GM19455 (cell line): Measurements from ENCODE around the gene FBXO5.
A peak's percentile ranks its signal among the peaks of the same experiment; 100 is the strongest.
"Not testable (repeated sequence)": the region's sequence is repeated elsewhere in the genome, so short reads cannot be mapped to it uniquely, and the experiment has no call there.

Experiments
- ATAC-seq: cut with Tn5 transposase; IDR thresholded peaks from one replicate; pipeline ENCODE4 v1.9.1; 2021; ENCODE audit not compliant: unreplicated experiment

The FBXO5 gene

GRCh38 chr6:152982904-152983636 lies at the start of gene FBXO5:
Gene FBXO5, minus strand, starts transcription at chr6:152983041. Its CDS starts 82 bp downstream, at chr6:152982959.
- ATAC-seq: peak; percentile 81

- ATAC-seq: no peak
These were observed 49.5 kb upstream of the FBXO5 start for GRCh38 chr6:153032255-153032882.

- no peak for ATAC-seq
These were observed 48.6 kb upstream of the FBXO5 start for GRCh38 chr6:153031335-153031955.

- no peak for ATAC-seq
These were observed 46.1 kb upstream of the FBXO5 start for GRCh38 chr6:153028963-153029362.

- ATAC-seq: no peak
These were observed 45.4 kb upstream of the FBXO5 start for GRCh38 chr6:153028286-153028685.

GRCh38 chr6:153027480-153027879 lies 44.6 kb upstream of the FBXO5 start:
- ATAC-seq: no peak

GRCh38 chr6:153024709-153025017 lies 41.8 kb upstream of the FBXO5 start:
- ATAC-seq: peak; percentile 8

GRCh38 chr6:153023977-153024708 lies 41.3 kb upstream of the FBXO5 start:
- peak; percentile 100 for ATAC-seq

GRCh38 chr6:153018355-153018754 lies 35.5 kb upstream of the FBXO5 start:
- no peak for ATAC-seq

GRCh38 chr6:153016846-153017245 lies 34.0 kb upstream of the FBXO5 start:
- no peak for ATAC-seq

- ATAC-seq: no peak
These were observed 32.3 kb upstream of the FBXO5 start for GRCh38 chr6:153015094-153015640.

- ATAC-seq: no peak
These were observed 30.6 kb upstream of the FBXO5 start for GRCh38 chr6:153013438-153013837.

GRCh38 chr6:153012856-153013255 lies 30.0 kb upstream of the FBXO5 start:
- no peak for ATAC-seq

GRCh38 chr6:153003366-153003690 lies 20.5 kb upstream of the FBXO5 start:
- no peak for ATAC-seq

GRCh38 chr6:153002613-153003365 lies 19.9 kb upstream of the FBXO5 start, which contains the start of gene MTRF1L:
Gene MTRF1L, minus strand, starts transcription at chr6:153002709. Its CDS starts 24 bp downstream, at chr6:153002685.
- ATAC-seq: peak; percentile 93

GRCh38 chr6:153001767-153002612 lies 19.1 kb upstream of the FBXO5 start:
- ATAC-seq: peak; percentile 29

GRCh38 chr6:153000790-153001189 lies 17.9 kb upstream of the FBXO5 start:
- not testable (repeated sequence) for ATAC-seq

GRCh38 chr6:153000243-153000642 lies 17.4 kb upstream of the FBXO5 start:
- no peak for ATAC-seq

- not testable (repeated sequence) for ATAC-seq
These were observed 16.7 kb upstream of the FBXO5 start for GRCh38 chr6:152999538-152999937.

- ATAC-seq: no peak
These were observed 11.0 kb upstream of the FBXO5 start for GRCh38 chr6:152993847-152994246.
